ENCODE results near the gene RAB6A. TPM values are rescaled to one million over a fixed set of nuclear protein-coding genes. Genes with fewer than 3 reads are reported as not detected.
A peak's percentile ranks its signal among the peaks of the same experiment; 100 is the strongest.

RAB6A gene
- total RNA-seq, 1 experiment from 2014 or later, result 105 TPM

DNA sequence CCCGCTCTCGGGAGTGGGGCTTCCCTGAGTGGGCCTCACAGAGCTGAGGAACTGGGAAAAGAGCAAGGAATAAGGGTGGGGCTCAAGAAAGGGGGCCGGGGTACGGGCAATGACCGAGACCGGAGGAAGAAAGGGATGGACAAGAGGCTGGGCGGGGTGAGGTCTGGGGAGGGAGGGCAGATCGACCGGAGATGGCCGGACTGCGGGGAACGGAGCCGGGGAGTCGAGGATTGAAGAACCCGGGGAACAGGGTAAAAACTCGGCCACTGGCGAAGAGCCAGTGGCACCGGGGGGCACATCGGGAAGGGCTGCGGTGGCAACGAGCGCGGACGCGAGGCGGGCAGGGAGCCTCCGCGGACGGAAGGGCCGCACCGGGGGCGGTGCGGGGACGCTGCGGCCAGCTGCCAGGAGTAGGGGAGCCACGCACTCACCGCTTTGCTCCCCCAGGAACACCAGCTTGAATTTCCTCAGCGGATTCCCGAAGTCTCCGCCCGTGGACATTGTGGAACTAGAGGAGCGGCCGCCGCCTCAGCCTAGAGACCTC lies 667 bp downstream of the RAB6A start:
- ChIA-PET POLR2A (ENCODE audit: low non-redundant PET) (interaction anchor here (0.6 to 1.1 kb wide), 2 partner anchors 19 to 453 kb away, joined by 4 to 10 read pairs; no protein-coding TSS in a partner anchor), CTCF (interaction anchor here (1.5 kb wide), 1 partner anchor 171 kb away, joined by 5 read pairs; no protein-coding TSS in a partner anchor)
- peak; percentile 19 for DNase-seq (ENCODE audit: low spot score)
- Histone ChIP-seq H3K9me3 (ENCODE audit: low read depth, low read length, poor library complexity, severe bottlenecking) (no peaks in the 10 kb centered on the region), H3K27ac (ENCODE audit: low read depth, low read length, poor library complexity, severe bottlenecking) (peak overlapping the region; percentile 90), H3K36me3 (ENCODE audit: insufficient read depth, low read length, poor library complexity, severe bottlenecking) (no peaks in the 10 kb centered on the region), H3K27me3 (replicated peaks; ENCODE audit: insufficient read depth, low read depth, low read length, poor library complexity) (no peaks in the 10 kb centered on the region), H3K4me3 (ENCODE audit: low read depth, low read length, poor library complexity, severe bottlenecking) (peak overlapping the region; percentile 88), H3K4me1 (ENCODE audit: insufficient read depth, low read length, poor library complexity, severe bottlenecking) (peaks cover 16% of the 10 kb centered on the region)
- BruUV-seq (replicated peaks), result no TSS peak
- intact Hi-C loops (cut with micrococcal nuclease; ENCODE audit: unreplicated experiment), result no loop called here
- TF ChIP-seq CTCF (conservative IDR thresholded peaks at IDR 0.05; ENCODE audit: low read depth, low read length), result no peak
- no peak for TF ChIP-seq EZH2 (IDR thresholded peaks at IDR 0.05; ENCODE audit: borderline replicate concordance, low read depth, low read length, poor library complexity, severe bottlenecking)

DNA sequence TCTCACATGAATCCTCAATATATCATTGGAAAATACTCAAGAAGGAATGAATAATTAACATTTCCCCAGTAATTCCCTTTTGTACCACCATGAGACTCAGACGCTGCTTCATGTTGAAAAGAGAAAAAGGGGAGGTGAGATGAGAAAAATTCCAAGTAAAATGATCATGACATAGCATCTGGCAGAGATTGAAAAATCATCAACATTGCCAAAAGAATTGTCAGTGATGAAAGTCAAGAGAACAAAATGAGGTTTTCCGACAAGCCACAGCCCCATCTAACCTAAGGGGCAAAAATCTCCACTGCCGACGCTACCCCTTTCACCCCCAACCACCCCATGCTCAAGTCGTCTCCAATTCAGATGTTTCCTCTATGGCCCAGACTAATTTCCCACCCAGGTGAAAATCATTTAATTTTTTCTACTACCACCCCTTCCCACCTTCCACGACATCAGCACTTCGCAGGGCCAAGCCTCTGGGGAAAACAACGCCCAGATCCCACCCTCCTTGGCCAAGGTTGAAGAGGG lies 1.2 kb downstream of the RAB6A start:
- no peaks in the 10 kb centered on the region for H3K36me3 ChIP-seq (ENCODE audit: insufficient read depth, low read length, poor library complexity, severe bottlenecking)
- ChIA-PET POLR2A (ENCODE audit: low non-redundant PET) (no interaction called here), CTCF (no interaction called here)
- peak overlapping the region; percentile 90 for H3K27ac ChIP-seq (ENCODE audit: low read depth, low read length, poor library complexity, severe bottlenecking)
- no TSS peak for BruUV-seq (replicated peaks)
- peak; percentile 53 for DNase-seq (ENCODE audit: low spot score)
- no peaks in the 10 kb centered on the region for H3K27me3 ChIP-seq (replicated peaks; ENCODE audit: insufficient read depth, low read depth, low read length, poor library complexity)
- peak overlapping the region; percentile 88 for H3K4me3 ChIP-seq (ENCODE audit: low read depth, low read length, poor library complexity, severe bottlenecking)
- peaks cover 16% of the 10 kb centered on the region for H3K4me1 ChIP-seq (ENCODE audit: insufficient read depth, low read length, poor library complexity, severe bottlenecking)
- intact Hi-C loops (cut with micrococcal nuclease; ENCODE audit: unreplicated experiment), result no loop called here
- H3K9me3 ChIP-seq (ENCODE audit: low read depth, low read length, poor library complexity, severe bottlenecking), result no peaks in the 10 kb centered on the region
- TF ChIP-seq EZH2 (IDR thresholded peaks at IDR 0.05; ENCODE audit: borderline replicate concordance, low read depth, low read length, poor library complexity, severe bottlenecking) (no peak), CTCF (conservative IDR thresholded peaks at IDR 0.05; ENCODE audit: low read depth, low read length) (peak; percentile 27; the same call in 1 of the 2 replicates)

GRCh38 chr11:73758451-73758850 lies 2.4 kb downstream of the RAB6A start:
- no peak for DNase-seq (ENCODE audit: low spot score)
- no TSS peak for BruUV-seq (replicated peaks)
- H3K9me3 ChIP-seq (ENCODE audit: low read depth, low read length, poor library complexity, severe bottlenecking), result no peaks in the 10 kb centered on the region
- intact Hi-C loops (cut with micrococcal nuclease; ENCODE audit: unreplicated experiment), result no loop called here
- peaks cover 16% of the 10 kb centered on the region for H3K4me1 ChIP-seq (ENCODE audit: insufficient read depth, low read length, poor library complexity, severe bottlenecking)
- ChIA-PET CTCF (no interaction called here), POLR2A (ENCODE audit: low non-redundant PET) (no interaction called here)
- H3K36me3 ChIP-seq (ENCODE audit: insufficient read depth, low read length, poor library complexity, severe bottlenecking), result no peaks in the 10 kb centered on the region
- no peaks in the 10 kb centered on the region for H3K27me3 ChIP-seq (replicated peaks; ENCODE audit: insufficient read depth, low read depth, low read length, poor library complexity)
- peak overlapping the region; percentile 3 for H3K27ac ChIP-seq (ENCODE audit: low read depth, low read length, poor library complexity, severe bottlenecking)
- H3K4me3 ChIP-seq (ENCODE audit: low read depth, low read length, poor library complexity, severe bottlenecking), result peak overlapping the region; percentile 88
- TF ChIP-seq CTCF (conservative IDR thresholded peaks at IDR 0.05; ENCODE audit: low read depth, low read length), result no peak
- no peak for TF ChIP-seq EZH2 (IDR thresholded peaks at IDR 0.05; ENCODE audit: borderline replicate concordance, low read depth, low read length, poor library complexity, severe bottlenecking)

Measured in A673 (cell line).